Tibial artery (tissue), 4 donors: ENCODE measurements around the gene ZER1.
A peak's percentile ranks its signal among the peaks of the same experiment; 100 is the strongest.

Source experiments
- DNase-seq, 2 donors: peaks; one replicate each; pipeline ENCODE4 v3.0.0-alpha.2; 2019
- H3K27ac ChIP-seq, 2 donors: fragments of 200-600 bp; sonication (generic) in 1 of 2; 1 replicate in 1 of 2; 2 replicates in 1 of 2; pipeline ENCODE4 v1.5.1; 2018 to 2019; ENCODE audit warnings: mild to moderate bottlenecking in 1 of 2
- H3K27me3 ChIP-seq, 2 donors: fragments of 200-600 bp; sonication (generic) in 1 of 2; one replicate each; pipeline versions ENCODE4 v1.5.1 to v1.6.0; 2016 to 2019
- H3K36me3 ChIP-seq, 3 donors: fragments of 200-600 bp; sonication (generic) in 2 of 3; one replicate each; pipeline ENCODE4 v1.5.1; 2016 to 2019; ENCODE audit warnings: mild to moderate bottlenecking in 2 of 3
- H3K4me1 ChIP-seq, 4 donors: fragments of 200-600 bp; sonication (generic) in 2 of 4; 1 replicate in 3 of 4; 2 replicates in 1 of 4; pipeline ENCODE4 v1.5.1; 2016 to 2019
- H3K4me3 ChIP-seq, 2 donors: fragments of 200-600 bp; sonication (generic) in 1 of 2; 1 replicate in 1 of 2; 2 replicates in 1 of 2; pipeline ENCODE4 v1.5.1; 2018 to 2019; ENCODE audit warnings: mild to moderate bottlenecking in 2 of 2
- H3K9me3 ChIP-seq, 3 donors: fragments of 200-600 bp; sonication (generic) in 1 of 3; one replicate each; pipeline ENCODE4 v1.5.1; 2016 to 2019
- intact Hi-C: fragments of 100-400 bp; cut with DNase I; formaldehyde crosslinking; loops from one replicate; pipeline ENCODE4 v1.15.0; 2023; ENCODE audit warnings: low total_unique reads
- TF ChIP-seq, protein P1 (sequence below), 2 experiments: fragments of 200-600 bp in 1 of 2; fragments of 450-650 bp in 1 of 2; IDR thresholded peaks; one replicate each; pipeline ENCODE4 v1.5.1; 2017 to 2019; ENCODE audit warnings: antibody characterized with exemption in 2 of 2, mild to moderate bottlenecking in 1 of 2, moderate library complexity in 1 of 2

The ZER1 gene

DNA sequence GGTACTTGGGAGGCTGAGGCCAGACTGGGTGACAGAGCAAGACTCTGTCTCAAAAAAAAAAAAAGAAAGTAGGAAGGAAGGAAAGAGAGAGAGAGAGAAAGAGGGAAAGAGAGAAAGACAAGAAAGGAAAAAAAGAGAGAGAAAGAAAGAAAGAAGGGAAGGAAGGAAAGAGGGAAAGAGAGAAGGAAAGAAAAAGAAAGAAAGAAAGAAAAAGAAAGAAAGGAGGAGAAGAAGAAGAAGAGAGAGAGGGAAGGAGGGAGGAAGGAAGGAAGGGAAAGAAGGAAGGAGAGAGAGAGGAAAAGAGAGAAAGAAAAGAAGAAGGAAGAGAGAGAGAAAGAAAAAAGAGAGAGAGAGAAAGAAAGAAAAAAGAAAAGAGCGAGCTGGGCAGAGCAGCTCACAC, 3.1 kb upstream of the ZER1 start:
- no peaks in the 10 kb centered on the region for H3K36me3 ChIP-seq
- TF ChIP-seq, protein P1, sequence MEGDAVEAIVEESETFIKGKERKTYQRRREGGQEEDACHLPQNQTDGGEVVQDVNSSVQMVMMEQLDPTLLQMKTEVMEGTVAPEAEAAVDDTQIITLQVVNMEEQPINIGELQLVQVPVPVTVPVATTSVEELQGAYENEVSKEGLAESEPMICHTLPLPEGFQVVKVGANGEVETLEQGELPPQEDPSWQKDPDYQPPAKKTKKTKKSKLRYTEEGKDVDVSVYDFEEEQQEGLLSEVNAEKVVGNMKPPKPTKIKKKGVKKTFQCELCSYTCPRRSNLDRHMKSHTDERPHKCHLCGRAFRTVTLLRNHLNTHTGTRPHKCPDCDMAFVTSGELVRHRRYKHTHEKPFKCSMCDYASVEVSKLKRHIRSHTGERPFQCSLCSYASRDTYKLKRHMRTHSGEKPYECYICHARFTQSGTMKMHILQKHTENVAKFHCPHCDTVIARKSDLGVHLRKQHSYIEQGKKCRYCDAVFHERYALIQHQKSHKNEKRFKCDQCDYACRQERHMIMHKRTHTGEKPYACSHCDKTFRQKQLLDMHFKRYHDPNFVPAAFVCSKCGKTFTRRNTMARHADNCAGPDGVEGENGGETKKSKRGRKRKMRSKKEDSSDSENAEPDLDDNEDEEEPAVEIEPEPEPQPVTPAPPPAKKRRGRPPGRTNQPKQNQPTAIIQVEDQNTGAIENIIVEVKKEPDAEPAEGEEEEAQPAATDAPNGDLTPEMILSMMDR (IDR thresholded peaks at IDR 0.05) = no peak
- H3K4me1 ChIP-seq = peaks cover 0 to 20% (median 14%) of the 10 kb centered on the region in 4 donors
- H3K4me3 ChIP-seq = no peak overlapping the region
- H3K27ac ChIP-seq = no peak overlapping the region
- H3K27me3 ChIP-seq = no peaks in the 10 kb centered on the region
- no peak for DNase-seq
- intact Hi-C loops = no loop called here
- H3K9me3 ChIP-seq = no peaks in the 10 kb centered on the region

DNA sequence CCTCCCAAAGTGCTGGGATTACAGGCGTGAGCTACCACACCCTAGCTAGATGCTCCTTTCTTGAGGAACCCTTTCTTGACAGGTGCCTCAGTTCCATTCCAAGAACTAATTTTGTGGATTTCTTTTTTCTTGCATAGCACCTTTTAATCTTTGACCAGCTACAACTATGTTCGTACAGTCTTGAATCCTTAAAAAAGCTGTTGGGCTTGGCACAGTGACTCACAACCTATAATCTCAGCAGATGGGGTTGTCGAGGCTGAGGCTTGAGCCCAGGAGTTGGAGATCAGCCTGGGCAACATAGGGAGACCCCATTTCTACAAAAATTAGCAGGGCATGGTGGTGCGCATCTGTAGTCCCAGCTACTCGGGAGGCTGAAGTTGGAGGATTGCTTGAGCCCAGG, 1.3 kb upstream of the ZER1 start:
- no peak for DNase-seq
- intact Hi-C loops = loop anchor here (2.0 kb wide), 1 partner anchor 14 kb away; the partner anchor contains the start of gene TBC1D13
- no peak overlapping the region for H3K4me3 ChIP-seq

DNA sequence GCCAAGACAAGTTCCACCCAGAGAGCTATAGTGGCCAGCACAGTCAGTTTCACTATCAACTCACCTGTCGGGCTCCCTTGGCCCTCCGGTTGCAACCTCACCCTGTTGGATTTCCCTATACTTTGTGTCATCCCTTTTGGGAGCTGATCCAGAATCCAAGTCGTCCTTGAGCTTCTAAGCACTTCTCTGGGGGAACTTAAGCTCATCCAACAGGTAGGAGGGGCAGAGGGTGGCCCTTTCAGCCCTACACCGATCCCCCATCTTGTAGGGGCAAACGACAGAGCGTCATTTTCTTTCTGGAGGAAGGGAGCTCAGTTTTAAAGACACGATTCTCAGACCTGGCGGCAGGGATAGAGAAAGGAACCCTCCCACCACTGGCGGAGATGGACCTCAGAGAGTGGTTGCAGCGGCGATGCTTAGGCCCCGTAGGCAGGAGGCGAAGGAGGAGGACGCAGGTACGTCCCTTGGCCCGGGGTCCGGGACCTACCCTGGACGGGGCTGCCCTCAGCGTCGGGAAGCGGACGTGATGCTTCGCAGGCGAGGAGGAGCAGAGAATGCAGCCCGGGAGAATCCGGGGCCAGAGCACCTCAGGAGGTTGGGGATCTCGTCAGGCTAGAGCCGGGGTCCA, 519 bp downstream of the ZER1 start:
- Histone ChIP-seq H3K4me1 (peaks cover 0 to 30% (median 19%) of the 10 kb centered on the region in 4 donors), H3K9me3 (no peaks in the 10 kb centered on the region), H3K4me3 (peak overlapping the region; percentile 84 to 93), H3K27me3 (no peaks in the 10 kb centered on the region), H3K27ac (peak overlapping the region; percentile 93 to 96), H3K36me3 (peaks cover 0 to 10% (median 0%) of the 10 kb centered on the region in 3 donors)
- TF ChIP-seq, protein P1 (IDR thresholded peaks at IDR 0.05) = no peak
- DNase-seq = no peak
- intact Hi-C loops = no loop called here

More for the DNA sequence above, 1.3 kb upstream of the ZER1 start:
- Histone ChIP-seq H3K36me3 (peaks cover 0 to 1% (median 0%) of the 10 kb centered on the region in 3 donors), H3K27ac (no peak overlapping the region), H3K4me1 (peaks cover 0 to 29% (median 19%) of the 10 kb centered on the region in 4 donors), H3K27me3 (no peaks in the 10 kb centered on the region), H3K9me3 (no peaks in the 10 kb centered on the region)
- TF ChIP-seq, protein P1 (IDR thresholded peaks at IDR 0.05) = no peak

DNA sequence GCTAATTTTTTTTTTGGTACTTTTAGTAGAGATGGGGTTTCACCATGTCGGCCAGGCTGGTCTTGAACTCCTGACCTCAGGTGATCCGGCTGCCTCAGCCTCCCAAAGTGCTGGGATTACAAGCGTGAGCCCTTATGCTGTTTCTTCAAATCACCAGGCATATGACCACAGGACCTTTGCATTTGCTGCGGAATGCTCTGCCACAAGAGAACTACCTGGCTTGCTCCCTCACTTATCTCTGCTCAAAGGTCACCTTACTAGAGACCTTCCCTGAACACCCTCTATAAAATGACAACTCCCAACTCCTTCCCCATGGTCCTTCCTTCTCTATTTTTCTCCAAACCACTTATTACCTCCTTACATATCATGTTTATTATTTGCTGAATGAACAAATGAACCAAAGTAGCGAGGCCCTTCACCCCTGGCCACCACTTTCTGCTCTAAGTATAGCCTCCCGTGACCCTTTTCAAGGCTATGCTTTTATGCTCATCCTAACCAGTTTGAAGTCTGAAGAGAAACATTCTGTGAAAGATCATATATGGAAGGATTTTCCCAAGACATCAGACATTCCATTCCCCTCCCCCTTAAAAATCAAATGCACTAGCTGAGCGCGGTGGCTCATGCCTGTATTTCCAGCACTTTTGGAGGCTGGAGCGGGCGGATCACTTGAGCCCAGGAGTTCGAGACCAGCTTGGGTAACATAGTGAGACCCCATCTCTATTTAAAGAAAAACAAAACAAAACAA, 1.3 kb downstream of the ZER1 start:
- intact Hi-C loops = no loop called here
- H3K4me1 ChIP-seq = peaks cover 0 to 30% (median 19%) of the 10 kb centered on the region in 4 donors
- no peaks in the 10 kb centered on the region for H3K27me3 ChIP-seq
- TF ChIP-seq, protein P1 (IDR thresholded peaks at IDR 0.05) = no peak
- no peak for DNase-seq
- peaks cover 0 to 10% (median 0%) of the 10 kb centered on the region in 3 donors for H3K36me3 ChIP-seq
- H3K4me3 ChIP-seq = peak overlapping the region; percentile 84 to 93
- peak overlapping the region; percentile 93 to 96 for H3K27ac ChIP-seq
- H3K9me3 ChIP-seq = no peaks in the 10 kb centered on the region

DNA sequence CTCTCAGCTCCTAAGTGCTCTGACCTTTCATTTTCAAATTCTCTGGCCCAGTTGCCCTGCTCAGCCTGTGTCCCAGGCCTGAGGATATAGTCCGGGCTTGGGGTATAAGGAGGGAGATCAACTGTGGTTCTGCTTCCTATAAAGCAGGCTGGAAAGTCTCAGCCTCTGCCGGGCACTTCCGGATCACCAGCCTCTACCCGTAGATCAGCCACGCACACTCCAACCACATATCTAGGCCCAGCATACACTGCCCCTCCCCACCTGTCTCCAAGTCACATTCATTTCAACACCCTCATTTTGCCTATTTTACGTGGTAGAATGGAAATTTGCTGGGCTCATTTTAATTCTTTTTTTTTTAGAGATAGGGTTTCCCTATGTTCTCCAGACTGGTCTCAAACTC, 3.1 kb downstream of the ZER1 start:
- intact Hi-C loops = no loop called here
- Histone ChIP-seq H3K4me3 (no peak overlapping the region), H3K27ac (no peak overlapping the region), H3K36me3 (peaks cover 0 to 24% (median 0%) of the 10 kb centered on the region in 3 donors), H3K27me3 (no peaks in the 10 kb centered on the region), H3K9me3 (no peaks in the 10 kb centered on the region), H3K4me1 (peaks cover 0 to 30% (median 19%) of the 10 kb centered on the region in 4 donors)
- TF ChIP-seq, protein P1 (IDR thresholded peaks at IDR 0.05) = no peak
- no peak for DNase-seq
